Measurements from ENCODE around the gene HOXD11. TPM values are rescaled to one million over a fixed set of nuclear protein-coding genes. Genes with fewer than 3 reads are reported as not detected.

Gene HOXD11
- total and polyA plus RNA-seq, 5 donors: not detected

- H3K27me3 ChIP-seq (ENCODE audit: control insufficient read depth, insufficient read depth): peaks cover 9% of the 10 kb centered on the region
- H3K9me3 ChIP-seq (ENCODE audit: control insufficient read depth, low read length): no peaks in the 10 kb centered on the region
- ATAC-seq (no peak), DNase-seq (no peak)
- no peak overlapping the region for H3K27ac ChIP-seq (ENCODE audit: low read length)
- 7% methylated on average over 15 of the region's 15 CpGs for WGBS
- H3K4me1 ChIP-seq (ENCODE audit: control insufficient read depth, insufficient read depth, low read length): peaks cover 2% of the 10 kb centered on the region
- H3K4me3 ChIP-seq (ENCODE audit: low read length): no peak overlapping the region
- intact Hi-C loops (cut with DNase I): no loop called here
Observed at GRCh38 chr2:176075481-176075880, 31.6 kb upstream of the HOXD11 start.

DNA sequence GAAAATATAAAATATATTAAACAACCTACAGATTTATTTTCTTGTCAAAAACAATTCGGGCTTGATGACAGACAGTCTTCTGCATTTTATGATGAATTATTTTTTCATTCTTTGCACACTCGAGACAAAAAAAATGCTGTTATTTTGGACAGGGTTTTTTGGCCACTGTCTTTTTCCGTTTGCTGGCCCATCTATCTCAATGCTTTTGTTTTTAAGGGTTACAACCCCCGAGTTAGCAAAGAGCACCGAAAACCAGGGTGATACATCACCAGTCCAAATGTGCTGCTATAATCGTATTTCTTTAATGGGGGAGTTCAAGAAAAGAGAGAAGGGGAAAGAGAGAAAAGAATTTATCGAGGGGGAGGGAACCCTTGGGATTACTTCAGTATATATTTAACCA is 31.0 kb upstream of the HOXD11 start:
- H3K9me3 ChIP-seq (ENCODE audit: control insufficient read depth, low read length): no peaks in the 10 kb centered on the region
- peaks cover 2% of the 10 kb centered on the region for H3K4me1 ChIP-seq (ENCODE audit: control insufficient read depth, insufficient read depth, low read length)
- no peak overlapping the region for H3K4me3 ChIP-seq (ENCODE audit: low read length)
- no peak overlapping the region for H3K27ac ChIP-seq (ENCODE audit: low read length)
- ATAC-seq (no peak), DNase-seq (no peak)
- WGBS: 18% methylated on average over 7 of the region's 7 CpGs
- peaks cover 9% of the 10 kb centered on the region for H3K27me3 ChIP-seq (ENCODE audit: control insufficient read depth, insufficient read depth)
- intact Hi-C loops (cut with DNase I): no loop called here

- no peaks in the 10 kb centered on the region for H3K9me3 ChIP-seq (ENCODE audit: control insufficient read depth, low read length)
- H3K27ac ChIP-seq (ENCODE audit: low read length): no peak overlapping the region
- DNase-seq (no peak), ATAC-seq (no peak)
- intact Hi-C loops (cut with DNase I): no loop called here
- no peak overlapping the region for H3K4me3 ChIP-seq (ENCODE audit: low read length)
- WGBS: 17% methylated on average over 2 of the region's 2 CpGs
- H3K4me1 ChIP-seq (ENCODE audit: control insufficient read depth, insufficient read depth, low read length): peaks cover 2% of the 10 kb centered on the region
- peaks cover 9% of the 10 kb centered on the region for H3K27me3 ChIP-seq (ENCODE audit: control insufficient read depth, insufficient read depth)
Observed at GRCh38 chr2:176076796-176077195, 30.3 kb upstream of the HOXD11 start.

GRCh38 chr2:176078541-176079284 is 28.4 kb upstream of the HOXD11 start:
- intact Hi-C loops (cut with DNase I): no loop called here
- H3K4me3 ChIP-seq (ENCODE audit: low read length): no peak overlapping the region
- peaks cover 9% of the 10 kb centered on the region for H3K27me3 ChIP-seq (ENCODE audit: control insufficient read depth, insufficient read depth)
- ATAC-seq (no peak), DNase-seq (no peak)
- peaks cover 2% of the 10 kb centered on the region for H3K4me1 ChIP-seq (ENCODE audit: control insufficient read depth, insufficient read depth, low read length)
- H3K9me3 ChIP-seq (ENCODE audit: control insufficient read depth, low read length): no peaks in the 10 kb centered on the region
- WGBS: 5% methylated on average over 25 of the region's 25 CpGs
- no peak overlapping the region for H3K27ac ChIP-seq (ENCODE audit: low read length)

- Histone ChIP-seq H3K27ac (ENCODE audit: low read length) (no peak overlapping the region), H3K4me1 (ENCODE audit: control insufficient read depth, insufficient read depth, low read length) (peaks cover 2% of the 10 kb centered on the region), H3K9me3 (ENCODE audit: control insufficient read depth, low read length) (no peaks in the 10 kb centered on the region), H3K27me3 (ENCODE audit: control insufficient read depth, insufficient read depth) (peaks cover 9% of the 10 kb centered on the region), H3K4me3 (ENCODE audit: low read length) (peak overlapping the region; percentile 46)
- intact Hi-C loops (cut with DNase I): no loop called here
- 5% methylated on average over 30 of the region's 30 CpGs for WGBS
- DNase-seq (no peak), ATAC-seq (no peak)
Observed at GRCh38 chr2:176079285-176079830, 27.7 kb upstream of the HOXD11 start.

- H3K9me3 ChIP-seq (ENCODE audit: control insufficient read depth, low read length): no peaks in the 10 kb centered on the region
- intact Hi-C loops (cut with DNase I): no loop called here
- DNase-seq (peak in 2 of 3 donors; percentile 62 to 71), ATAC-seq (peak in 1 of 2 donors; percentile 45)
- H3K4me3 ChIP-seq (ENCODE audit: low read length): peak overlapping the region; percentile 46
- 2% methylated on average over 86 of the region's 86 CpGs for WGBS
- H3K4me1 ChIP-seq (ENCODE audit: control insufficient read depth, insufficient read depth, low read length): peaks cover 2% of the 10 kb centered on the region
- peaks cover 9% of the 10 kb centered on the region for H3K27me3 ChIP-seq (ENCODE audit: control insufficient read depth, insufficient read depth)
- H3K27ac ChIP-seq (ENCODE audit: low read length): no peak overlapping the region
Observed at GRCh38 chr2:176079831-176080539, 27.1 kb upstream of the HOXD11 start.

DNA sequence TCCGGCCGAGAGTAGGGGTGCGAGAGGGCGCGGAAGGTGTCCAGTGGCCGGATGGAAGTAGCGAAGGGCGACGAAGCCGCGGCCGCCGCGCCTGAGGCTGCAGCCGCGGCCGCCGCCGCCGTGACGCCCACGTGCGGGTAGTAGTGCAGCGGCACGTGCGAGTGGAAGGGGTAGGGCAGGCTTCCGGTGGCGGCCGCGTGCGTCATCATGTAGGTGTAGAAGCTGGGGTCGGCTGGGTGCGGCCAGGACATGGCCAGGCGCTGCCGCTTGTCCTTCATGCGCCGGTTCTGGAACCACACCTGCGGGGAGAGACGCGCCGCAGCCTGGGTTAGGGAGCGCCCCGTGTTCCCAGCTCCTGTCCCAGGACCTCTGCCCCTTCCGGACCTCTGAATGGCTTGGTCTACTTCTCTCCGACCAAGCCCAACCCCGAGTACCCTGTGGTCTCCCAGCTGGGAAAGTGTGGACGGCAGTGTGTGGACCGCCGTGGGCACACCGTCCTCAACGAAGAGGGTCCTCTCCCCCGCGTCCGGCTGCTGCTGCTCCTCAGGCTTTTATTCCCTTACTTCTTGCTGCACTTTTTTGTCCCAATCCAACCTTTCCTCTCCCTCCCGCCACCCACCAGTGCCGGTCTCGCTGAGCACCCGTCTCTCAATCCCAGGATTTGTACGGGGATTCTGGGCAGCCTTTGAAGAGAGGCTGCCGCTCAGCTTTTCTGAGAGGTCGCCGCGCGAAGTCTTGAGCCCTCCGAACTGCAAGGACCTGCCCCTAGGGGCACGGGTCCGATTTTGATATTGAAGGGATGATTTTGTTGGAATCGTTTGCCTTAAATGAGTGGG is 26.3 kb upstream of the HOXD11 start:
- H3K9me3 ChIP-seq (ENCODE audit: control insufficient read depth, low read length): no peaks in the 10 kb centered on the region
- no peak overlapping the region for H3K27ac ChIP-seq (ENCODE audit: low read length)
- peak overlapping the region; percentile 46 for H3K4me3 ChIP-seq (ENCODE audit: low read length)
- DNase-seq: peak in 1 of 3 donors; percentile 61
- WGBS: 6% methylated on average over 68 of the region's 68 CpGs
- no peak for ATAC-seq
- H3K4me1 ChIP-seq (ENCODE audit: control insufficient read depth, insufficient read depth, low read length): peaks cover 2% of the 10 kb centered on the region
- intact Hi-C loops (cut with DNase I): no loop called here
- peaks cover 9% of the 10 kb centered on the region for H3K27me3 ChIP-seq (ENCODE audit: control insufficient read depth, insufficient read depth)

GRCh38 chr2:176081376-176081836 is 25.7 kb upstream of the HOXD11 start:
- Histone ChIP-seq H3K27ac (ENCODE audit: low read length) (no peak overlapping the region), H3K4me3 (ENCODE audit: low read length) (no peak overlapping the region), H3K4me1 (ENCODE audit: control insufficient read depth, insufficient read depth, low read length) (peaks cover 2% of the 10 kb centered on the region), H3K9me3 (ENCODE audit: control insufficient read depth, low read length) (no peaks in the 10 kb centered on the region), H3K27me3 (ENCODE audit: control insufficient read depth, insufficient read depth) (peaks cover 7% of the 10 kb centered on the region)
- DNase-seq (no peak), ATAC-seq (no peak)
- intact Hi-C loops (cut with DNase I): no loop called here
- 9% methylated on average over 17 of the region's 17 CpGs for WGBS

DNA sequence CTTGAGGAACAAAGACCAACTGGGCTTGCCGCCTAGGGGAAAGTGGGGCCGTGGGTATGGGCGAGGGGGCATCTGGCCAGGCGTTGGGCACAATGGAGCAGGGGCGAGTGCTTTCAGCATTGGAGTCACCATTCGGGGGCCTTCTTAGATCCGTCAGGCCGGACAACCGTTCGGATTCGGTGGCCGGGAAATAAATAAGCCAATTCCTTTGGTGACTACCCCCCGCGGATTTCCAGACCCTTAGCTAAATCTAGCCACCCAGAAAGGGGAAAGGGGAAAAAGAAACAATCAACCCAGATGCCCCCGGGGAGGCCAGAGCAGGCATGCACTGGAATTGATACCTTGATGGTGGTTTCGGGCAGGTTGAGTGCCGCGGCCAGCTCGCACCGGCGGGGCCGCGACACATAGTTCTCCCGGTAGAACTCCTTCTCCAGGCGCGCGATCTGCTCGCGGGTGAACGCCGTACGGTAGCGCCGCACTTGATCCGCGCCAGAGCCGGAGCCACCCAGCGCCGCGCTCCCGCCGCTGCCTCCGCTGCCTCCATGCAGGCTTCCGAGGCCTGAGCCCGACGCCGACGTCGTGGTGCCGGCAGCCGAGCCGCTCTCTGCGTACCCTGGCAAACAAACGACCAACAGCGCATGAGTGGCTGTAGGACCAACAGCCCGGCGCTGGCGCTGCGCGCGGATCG is 25.1 kb upstream of the HOXD11 start:
- Histone ChIP-seq H3K27ac (ENCODE audit: low read length) (no peak overlapping the region), H3K9me3 (ENCODE audit: control insufficient read depth, low read length) (no peaks in the 10 kb centered on the region), H3K27me3 (ENCODE audit: control insufficient read depth, insufficient read depth) (peaks cover under 1% of the 10 kb centered on the region), H3K4me3 (ENCODE audit: low read length) (no peak overlapping the region), H3K4me1 (ENCODE audit: control insufficient read depth, insufficient read depth, low read length) (peaks cover 2% of the 10 kb centered on the region)
- WGBS: 6% methylated on average over 62 of the region's 62 CpGs
- DNase-seq (peak in 1 of 3 donors; percentile 37), ATAC-seq (no peak)
- intact Hi-C loops (cut with DNase I): no loop called here

GRCh38 chr2:176082525-176082823 is 24.6 kb upstream of the HOXD11 start:
- DNase-seq: no peak
- no peak overlapping the region for H3K4me3 ChIP-seq (ENCODE audit: low read length)
- no peak overlapping the region for H3K27ac ChIP-seq (ENCODE audit: low read length)
- WGBS: 6% methylated on average over 10 of the region's 10 CpGs
- H3K4me1 ChIP-seq (ENCODE audit: control insufficient read depth, insufficient read depth, low read length): peaks cover 2% of the 10 kb centered on the region
- no peak for ATAC-seq
- H3K9me3 ChIP-seq (ENCODE audit: control insufficient read depth, low read length): no peaks in the 10 kb centered on the region
- intact Hi-C loops (cut with DNase I): no loop called here
- H3K27me3 ChIP-seq (ENCODE audit: control insufficient read depth, insufficient read depth): no peaks in the 10 kb centered on the region
